ENCODE data around the gene AGAP1. TPM values are rescaled to one million over a fixed set of nuclear protein-coding genes. Genes with fewer than 3 reads are reported as not detected.

The AGAP1 gene
- total RNA-seq, 4 donors from 2014 or later: 5.3 to 30.6 (median 19.2) TPM

GRCh38 chr2:235728800-235729556 lies 235.1 kb downstream of the AGAP1 start:
- Histone ChIP-seq H3K9me3 (no peaks in the 10 kb centered on the region), H3K36me3 (no peaks in the 10 kb centered on the region), H3K4me1 (peaks cover 0 to 5% of the 10 kb centered on the region in 2 donors), H3K27me3 (no peaks in the 10 kb centered on the region), H3K27ac (no peak overlapping the region), H3K4me3 (no peak overlapping the region)
- TF ChIP-seq POLR2A (IDR thresholded peaks at IDR 0.05): no peak
- TF ChIP-seq, protein P1, sequence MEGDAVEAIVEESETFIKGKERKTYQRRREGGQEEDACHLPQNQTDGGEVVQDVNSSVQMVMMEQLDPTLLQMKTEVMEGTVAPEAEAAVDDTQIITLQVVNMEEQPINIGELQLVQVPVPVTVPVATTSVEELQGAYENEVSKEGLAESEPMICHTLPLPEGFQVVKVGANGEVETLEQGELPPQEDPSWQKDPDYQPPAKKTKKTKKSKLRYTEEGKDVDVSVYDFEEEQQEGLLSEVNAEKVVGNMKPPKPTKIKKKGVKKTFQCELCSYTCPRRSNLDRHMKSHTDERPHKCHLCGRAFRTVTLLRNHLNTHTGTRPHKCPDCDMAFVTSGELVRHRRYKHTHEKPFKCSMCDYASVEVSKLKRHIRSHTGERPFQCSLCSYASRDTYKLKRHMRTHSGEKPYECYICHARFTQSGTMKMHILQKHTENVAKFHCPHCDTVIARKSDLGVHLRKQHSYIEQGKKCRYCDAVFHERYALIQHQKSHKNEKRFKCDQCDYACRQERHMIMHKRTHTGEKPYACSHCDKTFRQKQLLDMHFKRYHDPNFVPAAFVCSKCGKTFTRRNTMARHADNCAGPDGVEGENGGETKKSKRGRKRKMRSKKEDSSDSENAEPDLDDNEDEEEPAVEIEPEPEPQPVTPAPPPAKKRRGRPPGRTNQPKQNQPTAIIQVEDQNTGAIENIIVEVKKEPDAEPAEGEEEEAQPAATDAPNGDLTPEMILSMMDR (IDR thresholded peaks at IDR 0.05): no peak
- peak in 1 of 2 donors; percentile 28 for DNase-seq
- intact Hi-C loops (cut with DNase I; ENCODE audit: low total_unique reads): no loop called here

- TF ChIP-seq, protein P1 (IDR thresholded peaks at IDR 0.05): no peak
- TF ChIP-seq POLR2A (IDR thresholded peaks at IDR 0.05): no peak
- Histone ChIP-seq H3K36me3 (no peaks in the 10 kb centered on the region), H3K27me3 (no peaks in the 10 kb centered on the region), H3K4me1 (no peaks in the 10 kb centered on the region), H3K27ac (no peak overlapping the region), H3K4me3 (no peak overlapping the region), H3K9me3 (no peaks in the 10 kb centered on the region)
- intact Hi-C loops (cut with DNase I; ENCODE audit: low total_unique reads): no loop called here
- DNase-seq: no peak
These were observed 235.7 kb downstream of the AGAP1 start for GRCh38 chr2:235729557-235729947.

DNA sequence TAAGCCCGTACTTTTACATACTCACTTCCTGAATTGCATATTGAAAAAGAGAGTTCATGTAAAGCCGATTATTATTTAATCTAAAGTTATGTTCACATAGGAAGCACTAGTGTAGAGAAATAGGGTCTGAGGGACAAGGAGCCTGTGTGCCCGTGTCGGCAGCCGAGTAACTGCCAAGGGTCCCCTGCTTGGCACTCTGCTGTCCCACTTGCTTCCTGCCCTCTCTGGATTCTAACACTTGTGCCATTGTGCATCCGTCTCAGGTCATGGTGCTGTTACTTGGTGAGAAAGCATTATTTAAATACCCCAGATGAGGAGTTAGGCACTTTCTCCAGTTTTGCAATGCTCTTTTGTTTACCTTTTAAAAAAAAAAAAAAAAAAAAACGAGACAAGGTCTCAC lies 236.3 kb downstream of the AGAP1 start:
- no peak for TF ChIP-seq POLR2A (IDR thresholded peaks at IDR 0.05)
- TF ChIP-seq, protein P1 (IDR thresholded peaks at IDR 0.05): no peak
- intact Hi-C loops (cut with DNase I; ENCODE audit: low total_unique reads): no loop called here
- H3K27ac ChIP-seq: no peak overlapping the region
- H3K9me3 ChIP-seq: no peaks in the 10 kb centered on the region
- no peaks in the 10 kb centered on the region for H3K27me3 ChIP-seq
- H3K4me1 ChIP-seq: no peaks in the 10 kb centered on the region
- H3K36me3 ChIP-seq: no peaks in the 10 kb centered on the region
- H3K4me3 ChIP-seq: no peak overlapping the region
- no peak for DNase-seq

DNA sequence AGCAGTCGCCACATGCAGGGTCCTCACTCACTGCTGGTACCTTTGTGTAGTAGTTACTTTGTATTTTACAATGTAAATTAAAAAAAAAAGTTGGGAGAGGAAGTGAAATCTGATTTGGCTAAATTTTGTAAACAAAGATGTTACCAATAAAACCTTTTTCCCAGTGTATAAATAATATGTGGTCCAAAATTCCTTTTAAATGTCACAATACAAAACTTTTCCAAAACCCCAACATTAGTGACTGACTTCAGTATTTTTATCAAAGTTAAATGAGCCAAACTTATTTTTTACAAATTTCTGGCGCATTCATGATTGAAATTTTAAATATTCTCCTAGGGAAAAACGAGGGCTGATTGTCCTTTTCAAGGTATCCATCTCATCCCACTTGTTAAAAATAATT lies 239.9 kb downstream of the AGAP1 start:
- H3K4me3 ChIP-seq: no peak overlapping the region
- intact Hi-C loops (cut with DNase I; ENCODE audit: low total_unique reads): no loop called here
- H3K27me3 ChIP-seq: no peaks in the 10 kb centered on the region
- peak overlapping the region in 1 of 2 donors; percentile 36 for H3K27ac ChIP-seq
- DNase-seq: no peak
- H3K9me3 ChIP-seq: no peaks in the 10 kb centered on the region
- H3K36me3 ChIP-seq: no peaks in the 10 kb centered on the region
- TF ChIP-seq, protein P1 (IDR thresholded peaks at IDR 0.05): no peak
- no peak for TF ChIP-seq POLR2A (IDR thresholded peaks at IDR 0.05)
- no peaks in the 10 kb centered on the region for H3K4me1 ChIP-seq

DNA sequence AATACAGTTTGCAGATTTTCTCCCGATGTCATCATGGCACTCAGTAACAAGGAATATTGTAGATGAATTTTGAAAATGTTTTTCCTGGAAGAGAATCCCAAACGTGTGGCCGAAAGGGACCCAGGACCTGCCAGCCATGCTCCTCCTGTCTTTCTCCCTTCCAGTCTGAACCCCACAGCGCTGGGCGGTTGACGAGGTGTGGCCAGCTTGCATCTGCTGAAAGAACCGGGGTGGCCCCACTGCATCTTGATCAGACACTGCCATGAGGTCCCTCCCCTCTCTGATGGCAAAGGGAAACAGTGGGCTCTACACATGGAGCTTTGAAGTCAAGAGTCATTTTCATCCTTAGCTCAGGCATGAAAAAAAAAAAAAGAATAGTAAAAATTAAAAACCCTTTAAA lies 240.3 kb downstream of the AGAP1 start:
- Histone ChIP-seq H3K4me1 (no peaks in the 10 kb centered on the region), H3K9me3 (no peaks in the 10 kb centered on the region), H3K4me3 (no peak overlapping the region), H3K36me3 (no peaks in the 10 kb centered on the region), H3K27ac (no peak overlapping the region), H3K27me3 (no peaks in the 10 kb centered on the region)
- no peak for DNase-seq
- TF ChIP-seq, protein P1 (IDR thresholded peaks at IDR 0.05): no peak
- TF ChIP-seq POLR2A (IDR thresholded peaks at IDR 0.05): no peak
- intact Hi-C loops (cut with DNase I; ENCODE audit: low total_unique reads): no loop called here

Measured in uterus (tissue), 4 donors.